ENCODE results near the gene STK26.

STK26 gene

GRCh38 chrX:132015875-132016274 lies 7.2 kb upstream of the STK26 start:
- Histone ChIP-seq H3K27me3 (ENCODE audit: insufficient read depth, low read depth, severe bottlenecking) (peaks cover 12% of the 10 kb centered on the region), H3K36me3 (no peaks in the 10 kb centered on the region)
- TF ChIP-seq, protein P1, sequence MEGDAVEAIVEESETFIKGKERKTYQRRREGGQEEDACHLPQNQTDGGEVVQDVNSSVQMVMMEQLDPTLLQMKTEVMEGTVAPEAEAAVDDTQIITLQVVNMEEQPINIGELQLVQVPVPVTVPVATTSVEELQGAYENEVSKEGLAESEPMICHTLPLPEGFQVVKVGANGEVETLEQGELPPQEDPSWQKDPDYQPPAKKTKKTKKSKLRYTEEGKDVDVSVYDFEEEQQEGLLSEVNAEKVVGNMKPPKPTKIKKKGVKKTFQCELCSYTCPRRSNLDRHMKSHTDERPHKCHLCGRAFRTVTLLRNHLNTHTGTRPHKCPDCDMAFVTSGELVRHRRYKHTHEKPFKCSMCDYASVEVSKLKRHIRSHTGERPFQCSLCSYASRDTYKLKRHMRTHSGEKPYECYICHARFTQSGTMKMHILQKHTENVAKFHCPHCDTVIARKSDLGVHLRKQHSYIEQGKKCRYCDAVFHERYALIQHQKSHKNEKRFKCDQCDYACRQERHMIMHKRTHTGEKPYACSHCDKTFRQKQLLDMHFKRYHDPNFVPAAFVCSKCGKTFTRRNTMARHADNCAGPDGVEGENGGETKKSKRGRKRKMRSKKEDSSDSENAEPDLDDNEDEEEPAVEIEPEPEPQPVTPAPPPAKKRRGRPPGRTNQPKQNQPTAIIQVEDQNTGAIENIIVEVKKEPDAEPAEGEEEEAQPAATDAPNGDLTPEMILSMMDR (IDR thresholded peaks at IDR 0.05; ENCODE audit: low read depth, low read length), result no peak

DNA sequence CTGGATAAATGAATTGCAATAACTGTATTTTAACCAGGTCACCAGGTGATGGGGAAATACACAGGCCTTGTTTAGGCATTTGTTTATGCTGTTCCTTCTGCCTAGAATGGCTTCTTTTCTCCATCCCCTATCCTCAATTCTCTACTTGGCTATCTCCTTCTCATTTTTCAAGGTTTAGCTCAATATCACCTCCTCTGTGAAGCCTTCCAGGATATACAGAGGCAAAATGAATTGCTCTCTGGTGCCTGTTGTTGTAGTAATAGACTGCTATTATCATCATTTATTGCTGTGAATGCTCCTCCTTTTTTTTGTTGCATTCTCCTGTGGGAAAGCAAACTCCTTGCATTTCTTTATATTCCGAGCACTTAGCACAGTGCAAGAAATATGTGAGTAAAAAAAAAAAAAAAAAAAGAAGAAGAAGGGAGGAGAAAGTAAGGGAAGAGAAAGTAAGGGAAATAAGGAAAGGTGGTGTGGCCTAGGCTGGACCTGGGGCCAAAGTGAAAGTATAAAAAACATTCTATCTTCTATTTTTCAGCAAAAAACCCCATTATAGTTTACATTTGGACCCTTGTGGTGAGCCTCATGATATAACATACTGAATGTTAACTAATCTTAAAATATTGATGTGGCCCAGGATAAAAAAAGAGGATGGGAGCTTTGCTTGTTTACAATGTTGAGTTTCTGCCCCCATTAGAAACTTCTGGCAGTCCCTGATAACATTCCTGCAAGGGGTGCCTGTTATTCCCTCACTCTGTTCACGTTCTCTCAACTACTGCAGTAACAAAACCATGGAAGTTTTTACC lies 6.3 kb upstream of the STK26 start:
- Histone ChIP-seq H3K27ac (no peak overlapping the region), H3K9me3 (ENCODE audit: severe bottlenecking) (no peaks in the 10 kb centered on the region), H3K4me3 (ENCODE audit: low read depth, low read length) (no peak overlapping the region), H3K36me3 (no peaks in the 10 kb centered on the region), H3K27me3 (ENCODE audit: insufficient read depth, low read depth, severe bottlenecking) (peaks cover 12% of the 10 kb centered on the region)
- DNase-seq, result no peak
- TF ChIP-seq, protein P1 (IDR thresholded peaks at IDR 0.05; ENCODE audit: low read depth, low read length), result no peak

More at GRCh38 chrX:132015875-132016274, 7.2 kb upstream of the STK26 start:
- no peaks in the 10 kb centered on the region for H3K9me3 ChIP-seq (ENCODE audit: severe bottlenecking)
- DNase-seq, result no peak
- no peak overlapping the region for H3K27ac ChIP-seq
- H3K4me3 ChIP-seq (ENCODE audit: low read depth, low read length), result no peak overlapping the region

DNA sequence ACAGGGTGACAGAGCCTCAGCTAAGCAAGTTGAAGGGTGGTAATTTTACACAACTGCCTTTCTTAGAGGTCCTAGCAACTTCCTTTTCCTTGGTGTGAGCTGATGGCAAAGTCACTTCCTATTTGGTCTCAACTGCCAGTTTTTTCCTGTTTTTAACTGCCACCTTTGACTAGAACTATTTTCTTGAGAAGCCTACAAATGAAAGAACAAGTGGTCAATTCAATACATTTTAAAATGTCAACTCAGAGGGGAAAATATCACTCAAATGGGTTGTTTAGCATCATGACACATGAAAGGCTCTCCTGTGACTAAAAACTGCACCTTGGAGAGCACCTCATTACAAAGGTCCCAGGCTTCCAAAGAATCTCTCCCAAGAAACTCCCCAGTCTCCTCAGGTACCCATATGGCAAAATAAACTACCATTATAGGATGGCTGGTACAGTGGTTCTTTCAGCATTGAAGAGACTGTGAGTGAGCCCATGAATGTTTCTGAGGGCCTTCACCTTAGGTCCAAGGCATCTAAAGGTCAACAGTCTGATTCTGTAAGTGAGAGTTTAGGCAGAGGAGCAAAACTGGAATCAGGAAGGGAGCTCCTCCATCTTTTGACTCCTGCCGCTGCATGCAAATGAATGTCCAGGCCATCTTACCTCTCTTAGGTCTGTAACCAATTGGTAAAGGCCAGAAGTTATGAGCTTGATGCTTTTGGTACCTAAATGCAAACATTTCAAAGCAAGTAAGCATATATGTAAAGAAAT lies 5.5 kb upstream of the STK26 start:
- H3K27ac ChIP-seq, result no peak overlapping the region
- no peak overlapping the region for H3K4me3 ChIP-seq (ENCODE audit: low read depth, low read length)
- H3K36me3 ChIP-seq, result no peaks in the 10 kb centered on the region
- H3K9me3 ChIP-seq (ENCODE audit: severe bottlenecking), result no peaks in the 10 kb centered on the region
- TF ChIP-seq, protein P1 (IDR thresholded peaks at IDR 0.05; ENCODE audit: low read depth, low read length), result no peak
- no peak for DNase-seq
- H3K27me3 ChIP-seq (ENCODE audit: insufficient read depth, low read depth, severe bottlenecking), result peaks cover 10% of the 10 kb centered on the region

DNA sequence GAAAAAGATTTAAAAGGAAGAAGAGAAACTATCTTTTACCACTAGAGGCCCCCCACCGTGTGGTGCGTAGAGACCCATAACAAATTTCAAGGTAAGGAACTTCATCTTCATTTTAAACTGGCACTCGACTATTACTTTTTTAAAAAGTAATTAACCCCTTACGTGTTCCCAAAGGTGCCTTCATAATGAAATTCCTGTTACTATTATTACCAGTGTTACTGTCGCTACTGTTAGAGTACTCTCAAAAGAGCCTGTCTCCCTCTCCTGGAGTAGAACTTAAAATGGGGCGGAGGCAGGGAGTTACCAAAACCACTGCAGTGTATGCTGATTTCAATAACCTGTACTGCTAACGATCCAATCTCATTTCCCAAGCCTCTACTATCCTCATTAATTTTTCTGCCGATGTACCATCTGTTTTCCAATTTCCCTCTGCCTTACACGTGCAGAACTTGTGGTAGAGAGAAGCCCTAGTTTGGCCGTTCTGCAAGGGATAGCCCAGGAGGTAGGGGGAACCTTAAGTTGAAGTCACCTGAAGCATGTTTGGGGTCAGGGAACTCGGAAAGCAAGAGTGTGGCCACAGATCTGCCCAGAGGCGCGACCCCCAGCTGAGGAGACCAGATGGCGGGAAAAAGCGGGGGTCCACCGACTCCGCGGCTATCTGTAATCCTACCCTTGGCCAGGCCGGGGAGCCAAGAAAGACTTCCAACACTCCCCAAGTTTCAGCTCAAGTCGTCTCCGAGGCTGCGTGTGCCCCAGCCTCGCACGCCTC lies 720 bp upstream of the STK26 start:
- no peaks in the 10 kb centered on the region for H3K36me3 ChIP-seq
- peaks cover 19% of the 10 kb centered on the region for H3K27me3 ChIP-seq (ENCODE audit: insufficient read depth, low read depth, severe bottlenecking)
- DNase-seq, result no peak
- H3K9me3 ChIP-seq (ENCODE audit: severe bottlenecking), result no peaks in the 10 kb centered on the region
- peak overlapping the region; percentile 53 for H3K4me3 ChIP-seq (ENCODE audit: low read depth, low read length)
- H3K27ac ChIP-seq, result peak overlapping the region; percentile 64
- TF ChIP-seq, protein P1 (IDR thresholded peaks at IDR 0.05; ENCODE audit: low read depth, low read length), result no peak

GRCh38 chrX:132023896-132024386 lies 839 bp downstream of the STK26 start:
- no peak for DNase-seq
- Histone ChIP-seq H3K9me3 (ENCODE audit: severe bottlenecking) (no peaks in the 10 kb centered on the region), H3K27ac (no peak overlapping the region; the same call in 1 of the 2 replicates), H3K4me3 (ENCODE audit: low read depth, low read length) (peak overlapping the region; percentile 53), H3K36me3 (no peaks in the 10 kb centered on the region), H3K27me3 (ENCODE audit: insufficient read depth, low read depth, severe bottlenecking) (peaks cover 19% of the 10 kb centered on the region)
- TF ChIP-seq, protein P1 (IDR thresholded peaks at IDR 0.05; ENCODE audit: low read depth, low read length), result no peak
